ENCODE data around the gene CLTA. TPM values are rescaled to one million over a fixed set of nuclear protein-coding genes. Genes with fewer than 3 reads are reported as not detected.
A peak's percentile ranks its signal among the peaks of the same experiment; 100 is the strongest.

The CLTA gene
- total RNA-seq, 4 donors from 2014 or later = 128 to 148 (median 130) TPM

DNA sequence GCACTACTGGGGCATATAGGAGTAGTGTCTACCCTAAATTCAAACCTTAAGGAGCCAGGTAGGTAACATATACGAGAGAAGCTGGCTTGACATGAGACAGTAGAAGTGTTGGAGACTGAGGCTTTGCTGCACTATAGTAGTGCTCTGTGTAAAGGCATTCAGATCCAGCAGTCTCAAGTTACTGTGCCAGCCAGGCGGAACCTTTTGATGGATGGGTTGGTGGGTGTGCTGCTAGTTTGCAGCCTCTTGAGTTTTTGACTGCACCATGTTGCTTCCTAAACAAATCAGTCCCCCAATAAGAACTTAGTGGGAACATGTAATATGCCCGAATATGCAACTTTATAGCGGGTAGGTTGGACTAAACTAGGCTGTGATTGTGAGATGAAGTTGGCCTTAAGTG, 1.5 kb downstream of the CLTA start:
- Histone ChIP-seq H3K9me3 (no peaks in the 10 kb centered on the region), H3K36me3 (no peaks in the 10 kb centered on the region), H3K4me1 (peaks cover 44% of the 10 kb centered on the region), H3K4me3 (peak overlapping the region; percentile 67), H3K27me3 (no peaks in the 10 kb centered on the region), H3K27ac (no peak overlapping the region)
- 61% methylated on average over 4 of the region's 4 CpGs for WGBS
- TF ChIP-seq EP300 (IDR thresholded peaks at IDR 0.05) (no peak), POLR2AphosphoS5 (IDR thresholded peaks at IDR 0.05) (no peak), POLR2A (IDR thresholded peaks at IDR 0.05) (no peak)
- TF ChIP-seq, protein P1, sequence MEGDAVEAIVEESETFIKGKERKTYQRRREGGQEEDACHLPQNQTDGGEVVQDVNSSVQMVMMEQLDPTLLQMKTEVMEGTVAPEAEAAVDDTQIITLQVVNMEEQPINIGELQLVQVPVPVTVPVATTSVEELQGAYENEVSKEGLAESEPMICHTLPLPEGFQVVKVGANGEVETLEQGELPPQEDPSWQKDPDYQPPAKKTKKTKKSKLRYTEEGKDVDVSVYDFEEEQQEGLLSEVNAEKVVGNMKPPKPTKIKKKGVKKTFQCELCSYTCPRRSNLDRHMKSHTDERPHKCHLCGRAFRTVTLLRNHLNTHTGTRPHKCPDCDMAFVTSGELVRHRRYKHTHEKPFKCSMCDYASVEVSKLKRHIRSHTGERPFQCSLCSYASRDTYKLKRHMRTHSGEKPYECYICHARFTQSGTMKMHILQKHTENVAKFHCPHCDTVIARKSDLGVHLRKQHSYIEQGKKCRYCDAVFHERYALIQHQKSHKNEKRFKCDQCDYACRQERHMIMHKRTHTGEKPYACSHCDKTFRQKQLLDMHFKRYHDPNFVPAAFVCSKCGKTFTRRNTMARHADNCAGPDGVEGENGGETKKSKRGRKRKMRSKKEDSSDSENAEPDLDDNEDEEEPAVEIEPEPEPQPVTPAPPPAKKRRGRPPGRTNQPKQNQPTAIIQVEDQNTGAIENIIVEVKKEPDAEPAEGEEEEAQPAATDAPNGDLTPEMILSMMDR (IDR thresholded peaks at IDR 0.05) = no peak
- DNase-seq (ENCODE audit: low spot score in 2 of 2) = no peak

DNA sequence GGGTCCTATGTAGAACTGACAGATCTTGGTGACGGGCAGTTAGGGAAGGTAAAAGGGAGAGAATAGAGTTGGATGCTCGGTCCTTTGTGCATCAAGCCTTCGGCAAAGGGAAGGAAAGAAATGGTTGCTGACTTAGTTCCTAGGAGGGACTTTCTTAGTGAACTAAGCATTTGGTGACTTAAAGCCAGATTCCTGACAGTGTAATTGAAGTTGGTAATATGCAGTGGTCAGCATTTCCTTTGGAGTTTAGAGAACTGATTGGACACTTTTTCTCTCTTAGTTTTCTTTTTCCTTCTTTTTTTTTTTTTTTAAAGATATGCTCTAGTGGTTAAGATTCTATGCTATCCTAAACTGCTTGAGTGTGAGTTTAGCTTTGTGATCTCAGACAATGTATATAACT, 2.3 kb downstream of the CLTA start:
- peaks cover 44% of the 10 kb centered on the region for H3K4me1 ChIP-seq
- peaks cover 2% of the 10 kb centered on the region for H3K36me3 ChIP-seq
- WGBS = 60% methylated on average over 3 of the region's 3 CpGs
- no peak overlapping the region for H3K27ac ChIP-seq
- peak overlapping the region; percentile 67 for H3K4me3 ChIP-seq
- DNase-seq (ENCODE audit: low spot score in 2 of 2) = no peak
- H3K27me3 ChIP-seq = no peaks in the 10 kb centered on the region
- no peak for TF ChIP-seq POLR2A (IDR thresholded peaks at IDR 0.05)
- no peak for TF ChIP-seq POLR2AphosphoS5 (IDR thresholded peaks at IDR 0.05)
- TF ChIP-seq EP300 (IDR thresholded peaks at IDR 0.05) = no peak
- TF ChIP-seq, protein P1 (IDR thresholded peaks at IDR 0.05) = no peak
- H3K9me3 ChIP-seq = no peaks in the 10 kb centered on the region

DNA sequence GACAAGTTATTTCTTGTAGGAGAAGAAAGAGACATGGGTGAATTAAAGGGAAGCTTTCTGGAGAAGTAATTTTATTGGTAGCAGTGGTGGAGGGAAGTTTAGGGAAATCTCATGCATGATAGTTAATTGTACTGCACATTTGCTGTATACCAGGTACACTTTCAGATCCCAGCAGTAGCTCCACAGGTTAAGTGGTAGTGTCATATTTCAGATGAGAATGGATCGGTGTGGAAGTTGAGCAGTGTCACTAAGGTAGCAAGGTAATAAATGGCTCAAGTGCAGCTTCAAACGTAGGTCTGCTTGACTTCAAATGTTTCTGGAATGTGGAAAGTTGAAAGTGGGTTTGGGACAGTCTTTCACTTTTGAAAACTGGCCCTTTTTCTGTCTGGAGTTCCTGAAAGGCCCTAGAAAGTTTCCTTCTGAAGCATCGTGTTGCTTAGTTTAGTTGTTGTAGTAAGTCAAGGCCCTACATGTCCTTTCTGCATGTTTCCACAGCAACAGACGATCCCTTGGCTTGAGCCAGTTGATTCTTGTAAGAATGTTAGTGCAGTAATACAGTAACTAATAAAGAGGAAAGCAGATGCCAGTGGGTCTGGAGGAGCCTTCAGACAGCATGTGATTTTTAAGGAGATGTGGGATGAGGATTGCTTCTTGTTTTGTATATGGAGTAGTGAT, 3.7 kb downstream of the CLTA start:
- Histone ChIP-seq H3K27ac (no peak overlapping the region), H3K36me3 (peaks cover 16% of the 10 kb centered on the region), H3K27me3 (no peaks in the 10 kb centered on the region), H3K4me1 (peaks cover 44% of the 10 kb centered on the region), H3K9me3 (no peaks in the 10 kb centered on the region), H3K4me3 (no peak overlapping the region)
- TF ChIP-seq EP300 (IDR thresholded peaks at IDR 0.05) (no peak), POLR2A (IDR thresholded peaks at IDR 0.05) (no peak), POLR2AphosphoS5 (IDR thresholded peaks at IDR 0.05) (no peak)
- TF ChIP-seq, protein P1 (IDR thresholded peaks at IDR 0.05) = no peak
- DNase-seq (ENCODE audit: low spot score in 2 of 2) = no peak
- WGBS = 26% methylated on average over 4 of the region's 4 CpGs

DNA sequence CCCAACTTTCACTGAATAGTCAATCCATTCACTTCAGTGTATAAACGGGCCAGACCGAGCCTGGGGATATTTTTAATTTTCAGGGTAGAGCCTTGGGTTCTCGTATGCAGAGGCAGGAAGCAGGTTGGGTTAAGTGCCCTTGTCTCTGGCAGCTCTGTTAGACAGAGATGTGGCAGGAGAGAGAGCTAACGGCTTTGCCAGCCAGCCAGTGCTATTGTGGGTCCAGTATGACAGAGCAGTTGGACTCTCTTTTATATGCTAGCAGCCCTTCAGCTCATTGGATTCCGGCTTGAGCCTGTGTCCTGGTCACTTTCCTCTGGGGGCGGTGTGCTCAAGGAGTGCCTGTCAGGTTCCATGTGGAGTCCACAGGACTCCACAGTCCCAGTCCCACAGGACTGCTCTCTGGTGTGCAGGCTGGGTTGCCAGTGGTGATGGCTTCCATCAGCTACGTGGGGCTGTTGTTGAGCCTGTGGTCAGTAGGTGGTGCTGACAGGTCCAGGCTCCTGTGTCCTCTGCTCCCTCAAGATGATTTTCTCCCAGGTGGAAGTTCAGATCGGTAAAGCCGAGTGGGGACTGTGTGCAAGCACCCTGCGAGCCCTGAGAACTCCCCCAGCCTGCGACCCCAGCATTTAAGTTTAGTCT, 14.3 kb downstream of the CLTA start:
- H3K36me3 ChIP-seq = peaks cover 96% of the 10 kb centered on the region
- DNase-seq (ENCODE audit: low spot score in 2 of 2) = no peak
- no peaks in the 10 kb centered on the region for H3K27me3 ChIP-seq
- WGBS = 88% methylated on average over 9 of the region's 11 CpGs
- TF ChIP-seq, protein P1 (IDR thresholded peaks at IDR 0.05) = no peak
- TF ChIP-seq POLR2AphosphoS5 (IDR thresholded peaks at IDR 0.05) (no peak), EP300 (IDR thresholded peaks at IDR 0.05) (no peak), POLR2A (IDR thresholded peaks at IDR 0.05) (no peak)
- H3K4me1 ChIP-seq = peaks cover 24% of the 10 kb centered on the region
- H3K4me3 ChIP-seq = no peak overlapping the region
- H3K27ac ChIP-seq = no peak overlapping the region
- no peaks in the 10 kb centered on the region for H3K9me3 ChIP-seq

DNA sequence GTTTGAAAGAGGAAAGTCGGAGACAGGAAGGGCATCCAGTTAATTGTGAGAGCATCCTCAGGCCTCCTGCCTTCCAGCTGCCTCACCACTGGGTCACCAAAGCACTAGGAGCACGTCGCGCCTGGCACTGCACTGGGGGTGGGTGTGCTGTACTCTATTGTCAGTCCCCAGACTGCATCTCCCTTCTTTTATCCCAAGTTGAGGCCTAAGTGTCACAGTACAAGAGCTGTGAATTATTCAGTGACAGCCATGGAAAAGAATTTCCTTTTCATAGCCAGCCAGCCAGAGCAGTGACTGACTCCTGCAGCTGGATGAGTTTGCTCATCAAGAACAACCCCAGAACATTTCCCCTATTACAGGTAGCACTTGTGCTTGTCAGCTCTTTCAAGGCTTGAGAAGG, 16.3 kb downstream of the CLTA start:
- Histone ChIP-seq H3K36me3 (peaks cover 96% of the 10 kb centered on the region), H3K27me3 (no peaks in the 10 kb centered on the region), H3K4me1 (peaks cover 30% of the 10 kb centered on the region), H3K4me3 (no peak overlapping the region), H3K9me3 (no peaks in the 10 kb centered on the region), H3K27ac (no peak overlapping the region)
- DNase-seq (ENCODE audit: low spot score in 2 of 2) = no peak
- TF ChIP-seq POLR2AphosphoS5 (IDR thresholded peaks at IDR 0.05) (no peak), POLR2A (IDR thresholded peaks at IDR 0.05) (no peak), EP300 (IDR thresholded peaks at IDR 0.05) (no peak)
- TF ChIP-seq, protein P1 (IDR thresholded peaks at IDR 0.05) = no peak
- 74% methylated on average over 4 of the region's 4 CpGs for WGBS
